Stimulated activated CD4-positive, alpha-beta T cell treated with anti-CD3 and anti-CD28 coated beads, Interleukin-1b, Interleukin-23, amount 100 ng/mL, for 4 hours (primary cell): ENCODE results near the gene ZNF354B.
"Not testable (repeated sequence)": the region's sequence is repeated elsewhere in the genome, so short reads cannot be mapped to it uniquely, and the experiment has no call there.

ENCODE experiments used
- DNase-seq, 2 donors: peaks; one replicate each; pipeline ENCODE4 v3.0.0-alpha.2; 2020; ENCODE audit warnings: low read depth in 2 of 2

The ZNF354B gene

DNA sequence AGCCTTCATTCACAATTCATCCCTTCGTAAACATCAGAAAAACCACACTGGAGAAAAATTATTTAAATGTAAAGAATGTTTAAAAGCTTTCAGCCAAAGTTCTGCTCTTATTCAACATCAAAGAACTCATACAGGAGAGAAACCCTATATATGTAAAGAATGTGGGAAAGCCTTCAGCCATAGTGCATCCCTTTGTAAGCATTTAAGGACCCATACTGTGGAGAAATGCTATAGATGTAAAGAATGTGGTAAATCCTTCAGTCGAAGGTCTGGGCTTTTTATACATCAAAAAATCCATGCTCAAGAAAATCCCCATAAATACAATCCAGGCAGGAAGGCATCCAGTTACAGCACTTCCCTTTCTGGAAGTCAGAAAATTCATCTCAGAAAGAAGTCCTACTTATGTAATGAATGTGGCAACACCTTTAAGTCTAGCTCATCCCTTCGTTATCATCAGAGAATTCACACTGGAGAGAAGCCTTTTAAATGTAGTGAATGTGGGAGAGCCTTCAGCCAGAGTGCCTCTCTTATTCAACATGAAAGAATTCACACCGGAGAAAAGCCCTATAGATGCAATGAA is 23.5 kb downstream of the ZNF354B start:
- DNase-seq = not testable (repeated sequence)

DNA sequence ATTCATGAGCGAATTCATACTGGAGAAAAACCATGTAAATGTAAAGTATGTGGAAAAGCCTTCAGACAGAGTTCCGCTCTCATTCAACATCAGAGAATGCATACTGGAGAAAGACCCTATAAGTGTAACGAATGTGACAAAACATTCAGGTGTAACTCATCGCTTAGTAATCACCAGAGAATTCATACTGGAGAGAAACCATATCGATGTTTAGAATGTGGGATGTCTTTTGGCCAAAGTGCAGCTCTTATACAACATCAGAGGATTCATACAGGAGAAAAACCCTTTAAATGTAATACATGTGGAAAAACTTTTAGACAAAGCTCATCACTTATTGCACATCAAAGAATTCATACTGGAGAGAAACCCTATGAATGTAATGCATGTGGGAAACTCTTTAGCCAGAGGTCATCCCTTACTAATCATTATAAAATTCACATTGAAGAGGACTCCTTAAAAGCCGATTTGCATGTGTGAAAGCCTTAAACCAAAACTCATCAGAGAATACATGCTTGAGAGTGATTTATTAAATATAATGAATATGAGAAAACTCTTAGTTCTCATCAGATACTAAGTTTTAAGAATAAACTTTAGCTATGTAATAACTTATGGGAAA is 24.2 kb downstream of the ZNF354B start:
- DNase-seq = no peak

DNA sequence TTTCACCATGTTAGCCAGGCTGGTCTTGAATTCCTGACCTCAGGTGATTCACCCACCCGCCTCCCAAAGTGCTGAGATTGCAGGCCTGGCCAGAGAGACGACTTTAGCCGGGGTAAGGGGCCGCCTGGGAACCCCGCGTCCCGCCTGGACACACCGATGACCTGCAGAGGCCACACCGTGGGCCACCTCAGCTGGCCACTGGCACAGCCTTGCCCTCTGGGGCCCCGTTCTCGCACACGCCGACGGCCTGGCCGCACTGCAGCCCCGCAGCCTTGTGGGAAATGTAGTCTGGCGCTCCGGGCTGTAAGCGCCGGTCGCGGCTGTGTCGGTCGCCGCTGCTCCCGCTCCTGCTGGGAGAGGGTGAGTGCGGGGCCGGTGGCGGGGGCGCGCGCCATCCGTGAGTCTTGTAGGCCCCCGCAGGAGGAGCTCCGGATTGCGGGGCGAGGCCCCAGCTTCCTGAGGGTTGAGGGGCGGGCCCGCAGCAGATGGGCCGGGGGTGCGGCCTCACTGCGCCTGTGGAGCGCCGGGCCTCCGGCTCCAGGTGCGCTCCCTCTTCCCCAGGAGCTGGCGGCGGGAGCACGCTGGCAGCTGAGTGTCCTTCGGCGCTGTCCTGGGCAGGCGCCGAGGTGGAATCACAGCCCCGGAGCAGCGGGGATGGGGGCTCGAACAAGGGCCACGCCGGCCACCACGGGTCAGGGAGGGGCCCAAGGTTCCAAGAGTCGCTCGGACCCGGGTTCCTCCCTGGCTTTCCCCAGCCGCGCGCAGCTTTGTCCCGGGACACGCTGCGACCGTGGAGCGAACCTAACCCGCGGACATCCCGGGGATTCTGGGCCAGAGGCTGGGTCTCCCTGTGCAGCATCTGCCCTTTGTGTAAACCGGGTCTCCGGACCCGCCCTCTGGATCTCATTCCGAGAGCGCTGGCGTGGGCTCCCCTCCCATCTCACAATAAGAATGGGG is 36.1 kb downstream of the ZNF354B start, which contains the start of gene ZFP2:
Gene ZFP2, plus strand, starts transcription at position 299 of the 957 bp plus-strand sequence. CDS start 35,401 bp downstream, outside the sequence.
- DNase-seq = peak in 1 of 2 donors; percentile 29

DNA sequence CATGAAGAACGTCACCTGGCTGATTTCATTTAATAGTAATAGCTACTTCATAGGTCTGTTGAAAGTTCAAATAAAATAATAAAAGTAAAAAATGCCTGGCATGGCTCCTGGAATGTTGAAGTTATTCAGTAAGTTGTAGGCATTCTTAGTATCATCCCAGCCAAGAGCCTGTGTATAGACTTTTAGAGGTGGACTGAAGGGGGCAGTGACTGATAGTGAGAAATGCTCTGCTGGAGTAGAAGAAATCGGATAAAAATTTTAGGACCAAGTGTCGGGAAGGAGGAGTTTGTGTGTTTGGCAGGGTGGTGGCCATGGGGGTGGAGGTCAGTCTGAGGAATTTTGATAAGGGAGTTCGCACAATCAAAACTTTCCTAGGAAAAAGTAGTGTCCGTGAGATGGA is 39.5 kb downstream of the ZNF354B start:
- no peak for DNase-seq

DNA sequence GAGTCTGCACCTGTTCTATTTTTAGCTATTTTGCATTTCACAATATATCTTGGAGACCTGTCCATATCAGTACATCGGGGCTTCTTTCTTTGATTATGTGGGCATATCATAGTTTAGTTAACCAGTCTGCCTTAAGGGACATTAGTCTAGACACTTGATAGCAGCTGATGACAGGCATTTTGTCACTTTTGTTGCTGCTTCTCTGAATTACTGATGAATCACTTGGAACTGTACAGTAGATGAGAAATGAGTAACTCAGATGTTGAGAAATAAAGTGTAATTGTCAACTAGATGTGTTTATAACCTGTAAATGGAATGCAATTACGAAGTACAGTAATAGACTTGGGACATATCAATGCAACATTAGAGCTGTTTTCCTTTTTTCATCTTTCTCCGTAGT is 43.1 kb downstream of the ZNF354B start:
- DNase-seq = no peak

DNA sequence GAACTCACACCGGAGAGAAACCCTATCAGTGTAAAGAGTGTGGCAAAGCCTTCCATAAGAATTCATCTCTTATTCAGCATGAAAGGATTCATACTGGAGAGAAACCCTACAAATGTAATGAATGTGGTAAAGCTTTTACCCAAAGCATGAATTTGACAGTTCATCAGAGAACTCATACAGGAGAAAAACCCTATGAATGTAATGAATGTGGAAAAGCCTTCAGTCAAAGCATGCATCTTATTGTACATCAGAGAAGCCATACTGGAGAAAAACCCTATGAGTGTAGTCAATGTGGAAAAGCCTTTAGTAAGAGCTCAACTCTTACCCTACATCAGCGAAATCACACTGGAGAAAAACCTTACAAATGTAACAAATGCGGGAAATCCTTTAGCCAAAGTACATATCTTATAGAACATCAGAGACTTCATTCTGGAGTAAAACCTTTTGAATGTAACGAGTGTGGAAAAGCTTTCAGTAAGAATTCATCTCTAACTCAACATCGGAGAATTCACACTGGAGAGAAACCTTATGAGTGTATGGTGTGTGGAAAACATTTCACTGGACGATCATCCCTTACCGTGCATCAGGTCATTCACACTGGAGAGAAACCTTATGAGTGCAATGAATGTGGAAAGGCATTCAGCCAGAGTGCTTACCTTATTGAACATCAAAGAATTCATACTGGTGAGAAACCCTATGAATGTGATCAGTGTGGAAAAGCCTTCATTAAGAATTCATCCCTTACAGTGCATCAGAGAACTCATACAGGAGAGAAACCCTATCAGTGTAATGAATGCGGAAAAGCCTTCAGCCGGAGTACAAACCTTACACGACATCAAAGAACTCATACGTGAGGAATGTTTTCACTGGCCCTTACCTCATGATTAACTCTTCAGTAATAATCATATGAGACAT is 72.3 kb downstream of the ZNF354B start:
- no peak for DNase-seq
